ENCODE results near the gene SORCS2. TPM values are rescaled to one million over a fixed set of nuclear protein-coding genes. Genes with fewer than 3 reads are reported as not detected.

SORCS2 gene
- total RNA-seq, 4 donors from 2014 or later = 0.48 to 1.8 (median 0.68) TPM; not detected in 1

GRCh38 chr4:7347981-7348380, 155.6 kb downstream of the SORCS2 start:
- WGBS, 2 donors (ENCODE audit: low coverage in 1 of 2) = 57 to 69% methylated on average over 7 of the region's 7 CpGs
- H3K4me1 ChIP-seq = no peaks in the 10 kb centered on the region
- H3K27ac ChIP-seq = no peak overlapping the region
- TF ChIP-seq CTCF (IDR thresholded peaks at IDR 0.05) = no peak
- TF ChIP-seq EP300 (IDR thresholded peaks at IDR 0.05; ENCODE audit: low read depth) = no peak
- TF ChIP-seq POLR2AphosphoS5 (IDR thresholded peaks at IDR 0.05) = no peak
- no peak for TF ChIP-seq POLR2A (IDR thresholded peaks at IDR 0.05)
- H3K36me3 ChIP-seq = no peaks in the 10 kb centered on the region
- H3K9me3 ChIP-seq = peaks cover 0 to 3% of the 10 kb centered on the region in 2 donors
- H3K27me3 ChIP-seq = no peaks in the 10 kb centered on the region
- intact Hi-C loops (cut with DNase I; ENCODE audit: low total_unique reads) = no loop called here
- DNase-seq = no peak
- no peak overlapping the region for H3K4me3 ChIP-seq
- in situ Hi-C loops (cut with MboI; ENCODE audit: low pct_ligation_motif_present in 1 of 4, low pct_unique_long_range_greater_than_20kb in 1 of 4, low sequenced_read_pairs in 3 of 4) = no loop called here

DNA sequence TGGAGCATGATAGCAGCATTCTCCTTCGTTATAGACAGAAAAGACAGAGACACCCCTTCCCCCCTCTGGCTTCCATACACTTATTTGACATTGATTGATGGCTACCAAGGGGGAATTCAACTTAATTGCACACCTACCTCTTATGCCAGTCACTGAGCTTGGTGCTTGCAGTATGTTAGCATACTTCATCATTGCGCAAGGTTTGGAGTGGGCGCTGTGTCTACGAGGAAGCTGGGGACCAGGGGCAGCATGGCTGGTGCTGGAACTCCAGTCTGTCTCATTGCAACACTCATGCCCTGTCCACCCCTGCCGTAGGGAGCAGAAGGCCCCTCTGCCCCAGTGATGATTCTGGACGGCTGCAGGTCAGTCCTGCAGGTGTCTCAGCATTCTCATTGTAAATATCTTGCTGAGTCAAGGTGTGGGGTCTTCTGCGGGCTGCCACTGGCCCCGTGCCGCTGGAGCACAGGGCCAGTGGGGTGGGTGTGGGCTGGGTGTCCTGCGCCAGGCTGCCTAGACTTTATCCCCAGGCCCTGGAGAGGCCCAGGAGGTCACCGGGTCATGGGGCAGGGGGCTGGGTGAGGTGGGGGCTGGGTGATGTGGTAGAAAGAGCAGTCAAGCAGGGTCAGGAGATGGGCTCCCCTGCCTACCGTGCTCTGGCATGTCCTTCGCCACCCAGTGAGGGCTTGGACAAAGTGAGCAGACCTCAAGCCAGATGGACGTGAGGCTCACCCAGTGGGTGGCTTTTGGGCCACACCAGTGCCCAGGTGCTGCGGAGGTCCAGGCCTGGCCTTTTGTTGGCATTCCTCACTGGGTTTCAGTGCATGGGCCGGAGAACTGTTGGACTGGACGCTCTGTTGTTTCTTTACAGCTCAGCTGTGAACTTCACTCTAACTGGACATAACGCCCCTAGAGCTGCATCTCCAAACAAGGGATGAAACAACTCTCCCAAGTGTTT, 156.9 kb downstream of the SORCS2 start:
- Histone ChIP-seq H3K36me3 (no peaks in the 10 kb centered on the region), H3K9me3 (peaks cover 0 to 3% of the 10 kb centered on the region in 2 donors), H3K27me3 (no peaks in the 10 kb centered on the region), H3K27ac (no peak overlapping the region), H3K4me3 (no peak overlapping the region), H3K4me1 (no peaks in the 10 kb centered on the region)
- intact Hi-C loops (cut with DNase I; ENCODE audit: low total_unique reads) = no loop called here
- in situ Hi-C loops (cut with MboI; ENCODE audit: low pct_ligation_motif_present in 1 of 4, low pct_unique_long_range_greater_than_20kb in 1 of 4, low sequenced_read_pairs in 3 of 4) = no loop called here
- DNase-seq = no peak
- TF ChIP-seq CTCF (IDR thresholded peaks at IDR 0.05) (no peak), POLR2A (IDR thresholded peaks at IDR 0.05) (no peak), POLR2AphosphoS5 (IDR thresholded peaks at IDR 0.05) (no peak), EP300 (IDR thresholded peaks at IDR 0.05; ENCODE audit: low read depth) (no peak)
- WGBS, 2 donors (ENCODE audit: low coverage in 1 of 2) = 67 to 87% methylated on average over 1 to 18 of the region's 18 CpGs

- intact Hi-C loops (cut with DNase I; ENCODE audit: low total_unique reads) = loop anchor here (1.0 kb wide), 1 partner anchor 80 kb away; no protein-coding TSS in a partner anchor
- Histone ChIP-seq H3K36me3 (no peaks in the 10 kb centered on the region), H3K9me3 (peaks cover 0 to 3% of the 10 kb centered on the region in 2 donors), H3K27me3 (no peaks in the 10 kb centered on the region), H3K27ac (no peak overlapping the region), H3K4me1 (no peaks in the 10 kb centered on the region), H3K4me3 (no peak overlapping the region)
- TF ChIP-seq CTCF (IDR thresholded peaks at IDR 0.05) (no peak), POLR2AphosphoS5 (IDR thresholded peaks at IDR 0.05) (no peak), EP300 (IDR thresholded peaks at IDR 0.05; ENCODE audit: low read depth) (no peak), POLR2A (IDR thresholded peaks at IDR 0.05) (no peak)
- in situ Hi-C loops (cut with MboI; ENCODE audit: low pct_ligation_motif_present in 1 of 4, low pct_unique_long_range_greater_than_20kb in 1 of 4, low sequenced_read_pairs in 3 of 4) = no loop called here
- DNase-seq = no peak
- 58% methylated on average over 6 of the region's 6 CpGs; no CpG with 5 or more reads in 1 of the 2 donors for WGBS, 2 donors (ENCODE audit: low coverage in 1 of 2)
Measured at GRCh38 chr4:7350396-7350795, 158.1 kb downstream of the SORCS2 start.

DNA sequence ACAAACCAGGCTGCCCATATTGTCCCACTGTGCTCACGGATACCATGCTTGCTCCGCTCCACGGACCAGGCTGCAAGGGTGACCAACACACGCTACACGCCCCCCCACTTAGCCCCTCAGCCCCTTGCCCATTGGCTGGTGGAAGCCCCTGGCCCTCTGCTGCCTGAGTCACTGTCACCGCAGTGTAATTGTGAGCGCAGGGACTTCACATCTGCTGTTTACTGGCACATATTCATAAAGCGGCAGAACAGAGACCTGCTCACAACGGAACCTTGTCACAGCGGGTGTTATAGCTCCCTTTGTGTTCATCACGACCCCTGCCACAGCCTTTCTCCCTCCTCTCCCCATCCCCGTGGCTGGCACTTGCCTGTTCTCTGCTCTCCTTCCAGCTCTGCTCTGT, 158.7 kb downstream of the SORCS2 start:
- no peaks in the 10 kb centered on the region for H3K4me1 ChIP-seq

More for the DNA sequence above, 158.7 kb downstream of the SORCS2 start:
- in situ Hi-C loops (cut with MboI; ENCODE audit: low pct_ligation_motif_present in 1 of 4, low pct_unique_long_range_greater_than_20kb in 1 of 4, low sequenced_read_pairs in 3 of 4) = no loop called here
- intact Hi-C loops (cut with DNase I; ENCODE audit: low total_unique reads) = no loop called here
- no peaks in the 10 kb centered on the region for H3K27me3 ChIP-seq
- WGBS, 2 donors (ENCODE audit: low coverage in 1 of 2) = 50 to 70% methylated on average over 1 to 12 of the region's 12 CpGs
- no peak overlapping the region for H3K27ac ChIP-seq
- no peaks in the 10 kb centered on the region for H3K9me3 ChIP-seq
- no peak overlapping the region for H3K4me3 ChIP-seq
- DNase-seq = no peak
- TF ChIP-seq CTCF (IDR thresholded peaks at IDR 0.05) (no peak), POLR2AphosphoS5 (IDR thresholded peaks at IDR 0.05) (no peak), EP300 (IDR thresholded peaks at IDR 0.05; ENCODE audit: low read depth) (no peak), POLR2A (IDR thresholded peaks at IDR 0.05) (no peak)
- H3K36me3 ChIP-seq = no peaks in the 10 kb centered on the region
